NCI-H2107 (cell line): Measurements from ENCODE around the gene STK32A.

Experiments used
- DNase-seq: peaks from one replicate; lab custom pipeline; 2025; lab: John Stamatoyannopoulos, UW

The STK32A gene

DNA sequence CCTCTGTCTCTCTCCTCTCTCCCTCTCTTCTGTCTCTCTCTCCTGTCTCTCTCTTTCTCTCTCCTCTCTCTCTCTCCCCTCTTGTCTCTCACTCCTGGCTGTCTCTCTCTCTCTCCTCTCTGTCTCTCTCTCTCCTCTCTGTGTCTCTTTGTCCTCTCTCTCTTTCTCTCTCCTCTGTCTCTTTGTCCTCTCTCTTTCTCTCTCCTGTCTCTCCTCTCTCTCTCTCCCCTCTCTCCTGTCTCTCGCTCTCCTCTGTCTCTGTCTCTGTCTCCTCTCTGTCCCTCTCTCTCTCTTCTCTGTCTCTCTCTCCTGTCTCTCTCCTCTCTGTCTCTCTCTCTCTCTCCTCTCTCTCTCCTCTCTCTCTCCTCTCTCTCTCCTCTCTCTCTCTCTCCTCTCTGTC, 25.0 kb downstream of the STK32A start:
- no peak for DNase-seq

DNA sequence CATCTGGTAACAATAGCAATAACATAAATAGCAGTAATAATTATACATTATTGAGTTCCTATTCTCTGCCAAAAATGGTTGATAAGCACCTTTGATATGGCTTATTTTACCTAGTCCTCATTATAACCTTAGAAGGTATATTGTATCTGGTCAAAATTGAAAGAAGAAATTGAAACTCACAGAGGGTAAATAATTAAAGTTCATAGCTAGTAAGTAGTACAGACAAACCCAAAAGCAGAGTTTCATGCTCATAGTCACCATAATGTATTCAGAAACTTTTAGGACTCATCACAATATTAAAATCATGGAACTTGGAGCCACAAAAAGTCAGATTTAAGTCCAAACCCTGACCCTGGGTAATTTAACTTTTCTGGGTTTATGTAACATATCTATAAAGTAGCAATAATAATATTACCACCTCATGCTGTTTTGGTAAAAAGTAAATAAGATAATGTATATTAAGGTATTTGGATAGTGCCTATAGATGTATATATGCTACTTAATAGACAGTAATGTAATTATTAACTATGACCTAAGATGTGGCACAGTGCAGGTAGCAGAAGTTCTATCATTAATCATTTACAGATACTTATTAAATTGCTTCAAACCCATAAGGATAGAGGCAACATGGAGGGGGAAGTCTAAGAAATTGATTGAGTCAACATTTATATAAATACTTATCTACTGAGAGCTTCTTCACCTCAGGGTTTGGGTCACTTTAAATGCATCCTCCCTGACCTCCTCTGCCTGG, 32.4 kb downstream of the STK32A start:
- no peak for DNase-seq

DNA sequence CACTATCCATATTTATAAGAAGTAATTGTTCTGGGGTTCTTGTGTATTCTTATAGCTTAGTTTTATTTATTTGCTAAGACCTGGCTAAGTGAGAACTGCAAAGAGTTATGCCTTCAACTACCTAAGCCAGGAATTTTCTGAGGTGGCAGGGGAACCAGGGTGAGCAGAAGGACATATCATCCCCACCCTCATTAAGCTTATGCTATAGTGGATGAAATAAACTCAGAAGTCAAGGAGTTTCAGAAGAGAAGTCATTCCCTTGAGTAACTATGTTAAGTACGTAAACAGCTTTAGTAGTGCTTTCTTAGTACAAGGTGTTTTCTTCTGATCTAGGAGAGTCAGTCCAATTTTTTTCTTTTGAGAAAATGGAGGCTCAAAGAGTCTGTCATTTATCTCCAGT, 41.7 kb downstream of the STK32A start:
- DNase-seq = no peak

DNA sequence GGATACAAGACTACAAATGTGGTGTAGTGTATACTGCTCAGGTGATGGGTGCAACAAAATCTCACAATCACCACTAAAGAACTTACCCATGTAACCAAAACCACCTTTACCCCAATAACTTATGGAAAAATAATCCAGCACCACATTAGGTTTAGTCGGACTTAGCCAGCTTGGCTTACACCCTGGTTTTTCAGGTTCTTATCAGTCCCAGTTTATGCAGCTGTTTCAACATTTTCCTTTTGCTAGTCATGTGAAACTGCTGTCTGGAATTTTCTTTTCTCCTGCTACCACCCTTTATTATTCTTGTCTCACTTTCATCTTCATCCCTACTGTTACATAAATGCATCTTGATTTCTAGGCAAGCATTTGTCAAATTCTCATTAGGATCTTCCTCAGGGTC, 51.5 kb downstream of the STK32A start:
- DNase-seq = no peak

DNA sequence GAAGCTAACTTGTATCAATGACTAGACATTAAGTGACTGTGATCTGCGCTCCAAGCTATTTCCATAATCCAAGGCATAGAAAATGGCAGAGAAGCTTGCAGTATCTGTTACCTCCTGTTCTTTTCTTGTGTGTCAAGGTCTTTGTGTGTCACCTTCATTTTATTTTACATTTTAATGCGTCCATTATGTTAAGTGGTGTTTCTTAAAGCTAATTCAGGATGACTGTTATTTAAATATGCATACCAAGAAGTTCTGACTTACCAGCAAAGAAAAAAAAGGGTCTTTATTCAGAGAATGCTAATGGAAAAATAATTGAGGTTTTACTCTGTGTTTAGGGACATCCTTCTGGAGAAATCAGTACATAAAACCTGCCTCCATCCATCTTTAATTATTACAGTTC, 52.3 kb downstream of the STK32A start:
- DNase-seq = no peak

DNA sequence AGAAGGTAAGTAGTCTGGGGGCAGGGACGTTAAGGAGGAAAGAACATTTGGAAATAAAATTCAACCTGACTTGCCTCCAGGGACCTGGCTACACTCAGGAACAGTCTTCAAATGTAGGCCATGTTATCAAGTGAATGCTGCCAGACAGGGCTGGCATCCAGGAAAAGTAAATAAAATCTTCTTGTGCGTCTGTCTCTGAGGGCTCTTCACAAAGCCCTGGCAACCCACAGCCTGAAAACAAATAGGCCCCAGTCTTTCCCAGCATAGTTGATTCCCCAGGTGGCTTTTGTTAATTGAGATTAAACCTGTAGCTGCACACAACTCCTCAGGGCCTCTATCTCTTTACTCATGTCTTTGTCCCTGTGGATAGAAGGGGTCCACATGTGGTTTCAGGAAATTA, 55.4 kb downstream of the STK32A start:
- no peak for DNase-seq

DNA sequence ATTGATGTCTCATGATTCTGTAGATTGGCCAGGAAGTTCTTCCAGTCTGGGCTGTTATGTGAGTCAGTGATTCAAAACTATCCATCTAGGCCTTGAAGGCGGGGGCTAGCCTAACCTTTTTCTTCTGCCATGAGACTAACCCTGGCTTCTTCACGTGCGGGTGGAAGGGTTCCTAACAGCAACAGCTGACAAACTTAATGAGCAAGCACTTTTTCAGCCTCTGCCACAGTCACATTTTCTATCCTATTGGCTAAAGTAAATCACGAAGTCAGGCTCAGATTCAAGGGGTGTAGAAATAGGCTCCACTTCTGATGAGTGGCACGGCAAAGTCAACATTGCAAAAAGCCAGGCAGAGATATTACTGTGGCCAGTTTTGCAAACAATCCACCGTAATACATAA, 68.4 kb downstream of the STK32A start:
- DNase-seq = no peak

DNA sequence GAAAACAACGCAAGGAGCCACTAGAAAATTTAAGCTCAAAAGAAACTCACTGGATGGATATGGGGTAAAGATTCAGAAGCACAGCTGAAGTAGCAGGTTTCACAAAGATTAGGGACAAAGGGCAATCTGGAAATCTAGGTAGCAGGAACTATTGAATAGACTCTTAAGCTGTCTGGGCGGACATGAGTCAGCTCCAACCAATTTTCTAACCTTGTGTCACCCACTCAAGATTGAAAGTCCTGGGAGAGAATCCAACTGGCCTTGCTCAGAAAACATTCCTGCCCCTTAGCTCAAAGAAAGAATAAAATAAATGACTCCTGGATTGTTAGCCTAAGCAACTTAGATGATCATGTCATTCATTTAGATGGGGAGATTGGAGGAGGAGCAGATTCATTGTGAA, 69.2 kb downstream of the STK32A start:
- no peak for DNase-seq

DNA sequence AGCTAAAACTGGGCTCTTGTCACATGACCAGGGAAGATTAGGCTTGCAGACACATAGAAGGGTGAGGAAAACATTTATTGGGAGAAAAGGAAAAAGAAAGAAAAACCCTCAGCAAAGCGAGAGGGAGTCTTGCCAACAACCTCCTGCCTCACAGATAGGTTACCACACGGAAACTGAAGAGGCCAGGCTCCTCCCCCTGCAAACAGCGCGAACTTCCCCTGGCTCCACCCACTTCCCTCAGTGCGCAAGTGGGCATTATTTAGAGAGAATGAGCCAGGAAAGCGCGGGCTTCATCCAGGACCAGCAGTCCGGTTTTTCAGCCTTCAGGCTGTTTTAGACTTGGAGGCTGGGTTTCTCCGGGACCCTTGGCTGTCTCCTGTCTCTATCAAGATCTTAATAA, 70.3 kb downstream of the STK32A start:
- DNase-seq = no peak

DNA sequence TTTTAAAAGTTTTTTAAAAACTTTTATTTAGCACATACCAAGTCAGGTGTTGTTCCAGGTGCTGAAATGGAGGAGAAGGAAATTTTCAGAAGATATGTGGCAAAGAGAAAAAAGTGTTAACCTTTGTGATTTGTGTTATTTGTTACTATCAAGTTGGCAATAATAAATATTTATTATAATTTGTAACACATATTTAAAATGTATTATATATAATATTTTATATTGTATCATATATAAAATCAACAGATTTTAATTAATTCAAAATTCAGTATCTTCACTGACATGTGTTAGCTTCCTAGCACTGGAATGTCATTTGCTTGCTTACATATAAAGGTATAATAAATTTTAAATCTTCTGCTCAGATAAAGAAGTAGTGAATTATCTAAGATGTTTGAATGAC, 71.5 kb downstream of the STK32A start:
- no peak for DNase-seq

DNA sequence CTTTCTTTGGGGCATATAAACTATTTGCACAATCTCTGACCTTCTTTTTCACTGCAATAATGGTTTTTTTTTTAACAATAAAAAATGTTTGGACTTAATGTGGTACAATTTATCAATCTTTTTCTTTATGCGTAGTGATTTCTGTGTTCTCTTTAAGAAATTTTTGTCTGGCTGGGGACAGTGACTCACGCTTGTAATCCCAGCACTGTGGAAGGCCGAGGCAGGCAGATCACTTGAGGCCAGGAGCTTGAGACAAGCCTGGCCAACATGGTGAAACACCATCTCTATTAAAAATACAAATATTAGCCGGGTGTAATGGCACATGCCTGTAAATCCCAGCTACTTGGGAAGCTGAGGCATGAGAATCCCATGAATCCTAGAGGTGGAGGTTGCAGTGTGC, 72.3 kb downstream of the STK32A start:
- no peak for DNase-seq

DNA sequence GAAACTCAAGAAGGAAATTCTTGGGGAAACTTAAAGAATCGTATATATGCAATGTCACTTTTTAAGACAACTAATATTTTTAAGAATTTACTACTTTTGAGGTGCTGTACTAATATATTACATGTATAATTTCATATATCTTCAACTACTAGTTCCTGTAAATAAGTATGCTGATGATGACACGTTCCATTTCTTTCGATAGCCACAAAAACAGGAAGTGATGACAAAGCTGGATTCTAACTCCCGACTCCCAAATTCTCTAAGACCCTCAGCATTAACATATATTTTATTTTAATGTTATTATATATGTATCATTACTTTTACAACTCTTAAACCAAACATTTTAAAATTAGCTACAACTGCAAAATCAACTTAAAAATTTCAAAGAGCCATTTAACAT, 74.8 kb downstream of the STK32A start:
- DNase-seq = no peak

DNA sequence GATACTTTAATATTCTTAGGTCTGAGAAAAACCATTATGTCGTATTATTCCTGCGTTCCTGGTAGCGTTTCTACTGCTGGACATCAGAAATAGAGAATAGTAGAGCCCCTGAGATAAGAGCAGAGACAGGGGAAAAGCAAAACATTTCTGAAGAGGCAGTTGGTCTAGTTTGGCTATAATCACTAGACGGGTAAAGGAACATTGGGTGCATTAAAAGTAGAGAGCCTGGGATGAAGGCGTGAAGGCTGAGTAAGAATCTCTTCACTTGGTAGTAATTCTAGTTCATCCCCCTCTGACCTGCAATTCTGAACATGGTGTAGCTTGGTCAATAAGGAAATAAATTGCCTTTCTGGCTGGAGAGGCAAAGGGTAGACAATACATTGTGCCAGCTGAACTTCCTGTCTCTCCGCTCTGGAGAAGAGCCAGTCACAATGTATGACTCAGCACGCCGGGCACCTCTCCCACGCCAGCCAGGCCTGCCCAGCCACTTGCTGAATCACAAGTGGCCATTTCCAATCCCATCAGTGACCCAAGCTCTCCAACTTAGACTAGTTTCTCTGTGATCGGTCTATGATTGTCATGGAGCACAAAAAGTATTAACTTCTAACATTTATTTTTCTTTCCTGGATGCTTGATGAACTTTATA, 75.4 kb downstream of the STK32A start:
- no peak for DNase-seq

DNA sequence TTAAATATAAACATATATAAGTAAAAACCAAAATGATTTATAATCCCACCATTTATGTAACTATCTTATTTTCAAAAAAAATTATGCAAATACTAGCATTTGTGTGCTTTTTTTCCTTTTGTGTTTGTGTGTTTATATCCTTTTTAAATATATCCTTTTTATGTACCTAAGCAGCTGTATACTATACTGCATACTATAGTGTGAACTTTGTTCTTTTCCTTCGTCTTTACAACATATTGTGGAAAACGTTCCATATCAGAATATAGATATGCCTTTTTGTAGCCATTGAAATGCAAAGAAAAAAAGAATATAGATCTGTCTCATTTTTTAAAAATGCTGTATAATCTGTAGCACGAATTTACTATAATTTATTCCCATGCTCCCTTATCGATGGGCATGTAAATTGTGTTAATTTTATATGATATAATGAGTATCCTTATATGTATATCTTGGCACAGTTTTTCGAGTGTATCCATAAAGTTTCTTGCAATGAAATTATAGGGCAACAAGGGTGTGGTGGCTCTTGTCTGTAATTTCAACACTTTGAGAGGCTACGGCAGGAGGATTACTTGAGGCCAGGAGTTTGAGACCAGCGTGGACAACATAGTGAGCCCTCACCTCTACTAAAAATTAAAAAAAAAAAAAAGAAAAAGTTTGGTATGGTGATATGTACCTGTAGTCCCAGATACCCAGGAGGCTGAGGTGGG, 83.3 kb downstream of the STK32A start:
- no peak for DNase-seq

DNA sequence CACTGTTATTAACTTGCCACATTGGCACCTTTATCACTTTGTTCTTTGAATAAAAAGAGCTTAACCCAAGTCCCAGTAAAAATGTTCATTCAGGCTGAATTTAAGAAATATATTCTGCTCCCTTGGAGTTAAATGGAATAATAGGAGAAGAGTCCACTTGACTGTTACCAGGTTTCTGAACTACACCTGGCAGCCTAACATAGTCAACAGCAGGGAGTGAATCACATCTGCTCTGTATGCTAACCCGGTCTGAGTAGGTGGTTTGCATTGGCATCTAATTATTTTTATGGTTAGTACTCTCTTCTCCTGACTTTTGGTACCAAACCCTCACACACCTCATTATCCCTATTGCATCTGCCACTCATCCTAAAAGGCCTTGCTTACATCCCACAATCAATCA, 86.7 kb downstream of the STK32A start:
- DNase-seq = no peak

DNA sequence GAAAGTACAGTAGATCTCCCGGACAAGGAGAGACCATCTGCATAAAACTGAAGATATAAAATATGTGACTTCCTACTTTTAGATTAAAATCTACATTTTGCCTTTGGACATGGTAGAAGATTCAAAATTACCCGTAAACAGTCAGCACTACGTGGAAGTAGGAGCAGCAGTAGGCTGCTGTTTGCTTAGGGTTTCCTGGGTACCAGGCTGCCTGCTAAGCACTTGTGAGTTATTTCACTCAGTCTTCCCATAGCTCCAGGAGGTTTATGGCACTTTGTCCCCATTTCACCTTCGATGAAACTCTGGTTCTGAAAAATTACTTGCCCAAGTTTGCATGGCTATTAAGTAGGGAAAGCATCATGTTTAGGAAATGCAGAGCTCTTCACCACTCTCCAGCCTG, 92.6 kb downstream of the STK32A start:
- DNase-seq = no peak

DNA sequence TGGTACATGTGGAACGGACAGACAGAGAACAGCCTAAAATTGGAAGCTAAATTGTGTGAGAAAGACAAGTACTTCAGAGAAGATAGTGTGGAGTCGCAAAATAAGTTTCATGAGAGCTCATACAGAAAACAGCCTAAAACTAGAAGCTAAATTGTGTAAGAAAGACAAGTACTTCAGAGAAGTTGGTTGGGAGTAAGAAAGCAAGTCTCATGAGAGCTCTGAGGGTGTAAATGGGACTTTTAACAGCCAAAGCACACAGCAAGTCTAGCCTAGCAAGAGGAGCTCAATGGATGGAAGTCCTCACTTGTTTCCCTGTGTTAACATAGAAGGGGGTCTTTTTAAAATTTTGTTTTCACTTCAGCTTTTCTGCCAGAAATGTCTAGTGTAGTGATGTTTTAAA, 93.1 kb downstream of the STK32A start:
- no peak for DNase-seq

DNA sequence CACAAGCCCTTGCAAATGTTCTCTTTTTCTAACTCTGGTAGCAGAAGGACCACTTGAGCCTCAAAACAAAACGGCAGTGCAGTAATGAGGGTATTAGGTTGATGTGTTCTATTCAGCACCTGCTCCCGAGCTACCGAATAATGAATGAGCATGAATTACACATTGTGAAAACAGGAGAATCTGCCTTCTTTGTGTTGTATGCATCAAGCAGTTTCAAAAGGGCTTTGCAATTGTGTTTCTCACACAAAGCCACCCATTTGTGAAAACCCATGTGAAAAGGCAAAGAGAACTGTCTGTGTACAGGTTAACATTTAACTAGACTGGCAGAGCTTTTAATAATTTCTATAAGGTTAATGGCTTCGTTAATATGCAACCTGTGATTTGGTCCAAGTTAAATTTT, 97.8 kb downstream of the STK32A start:
- DNase-seq = peak; percentile 40

DNA sequence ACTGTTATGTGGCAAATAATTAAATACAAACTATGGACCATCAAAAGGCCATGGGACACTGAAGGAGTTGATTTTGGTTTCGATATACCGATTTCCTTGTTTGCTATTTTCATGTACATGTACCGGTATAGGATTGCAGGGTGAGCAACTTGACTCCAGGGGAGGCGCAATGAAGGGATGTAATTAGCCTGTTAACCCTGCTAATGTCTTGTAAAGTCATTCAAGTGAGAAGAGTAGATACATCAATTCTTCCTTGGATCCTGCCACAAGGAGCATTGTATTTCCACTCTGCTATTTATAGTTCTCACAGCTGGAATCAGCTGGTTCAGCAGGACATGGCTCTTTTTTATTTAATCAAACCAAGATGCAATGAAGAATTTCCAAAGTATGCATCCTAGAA, 102.0 kb downstream of the STK32A start:
- DNase-seq = no peak

DNA sequence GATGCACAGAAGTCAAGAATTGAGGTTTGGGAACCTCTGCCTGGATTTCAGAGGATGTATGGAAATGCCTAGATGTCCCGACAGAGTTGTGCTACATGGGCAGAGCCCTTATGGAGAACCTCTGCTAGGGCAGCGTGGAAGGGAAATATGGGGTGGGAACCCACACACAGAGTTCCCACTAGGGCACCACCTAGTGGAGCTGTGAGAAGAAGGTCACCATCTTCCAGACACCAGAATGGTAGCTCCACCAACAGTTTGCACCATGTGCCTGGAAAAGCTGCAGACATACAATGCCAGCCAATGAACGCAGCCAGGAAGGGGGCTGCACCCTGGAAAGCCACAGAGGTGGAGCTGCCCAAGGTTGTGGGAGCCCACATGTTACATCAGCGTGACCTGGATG, 104.5 kb downstream of the STK32A start:
- DNase-seq = no peak

DNA sequence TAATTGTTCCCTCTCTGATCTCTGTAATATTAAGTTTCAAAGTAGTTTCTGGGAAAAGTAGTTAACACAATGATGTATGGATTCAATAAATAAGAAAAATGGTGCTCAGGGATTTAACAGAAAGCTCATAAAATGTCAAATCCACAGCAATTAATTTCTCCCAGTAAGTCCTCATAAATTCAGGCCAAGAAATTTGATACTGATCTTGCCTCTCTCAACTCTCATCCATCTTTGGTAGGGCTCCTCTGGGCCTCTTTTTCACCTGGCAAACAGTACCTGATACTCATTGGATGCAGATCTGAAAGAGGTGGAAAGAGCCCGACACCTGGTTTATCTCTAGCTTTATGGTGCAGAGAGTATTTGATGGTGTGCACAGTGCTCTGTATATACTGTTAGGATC, 106.1 kb downstream of the STK32A start:
- DNase-seq = no peak

DNA sequence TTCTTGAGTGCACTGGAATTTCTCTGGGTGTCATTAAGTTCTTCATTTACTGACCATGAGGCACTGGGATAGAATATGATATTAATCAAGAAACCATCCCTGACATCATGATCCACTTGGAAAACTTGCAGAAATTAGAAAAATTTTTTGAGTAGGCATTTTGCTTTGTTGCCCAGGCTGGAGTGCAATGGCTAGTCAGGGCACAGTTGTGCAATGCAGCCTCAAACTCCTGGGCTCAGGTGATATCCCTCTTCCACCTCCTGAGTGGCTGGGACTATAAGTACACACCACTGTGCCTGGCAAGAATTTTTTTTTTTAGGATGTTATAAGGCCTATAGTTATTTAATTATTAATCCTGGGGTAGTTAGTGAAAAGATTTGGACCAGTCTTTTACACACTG, 106.5 kb downstream of the STK32A start:
- DNase-seq = no peak

DNA sequence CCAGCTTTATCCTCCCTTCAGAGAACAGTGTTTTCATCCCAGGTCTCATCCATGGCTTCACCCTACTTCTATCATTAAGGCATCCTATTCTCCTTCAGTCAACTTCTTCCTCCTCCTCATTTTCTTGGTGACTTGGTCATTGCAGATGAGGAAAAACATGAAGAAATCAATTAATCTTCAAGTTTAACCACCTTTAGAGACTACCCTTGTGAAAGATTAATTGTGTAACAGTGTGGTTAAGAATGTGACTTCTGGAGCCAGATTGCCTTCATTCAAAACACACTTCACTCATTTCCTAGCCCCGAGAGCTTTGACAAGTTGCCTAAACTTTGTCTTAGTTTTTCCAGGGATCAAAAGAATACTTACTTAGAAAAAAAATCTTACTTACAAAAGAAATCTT, 110.0 kb downstream of the STK32A start:
- no peak for DNase-seq
